ENCODE data around the gene ASB13.

ASB13 gene

GRCh38 chr10:5601826-5602495 lies 64.4 kb downstream of the ASB13 start:
- no peaks in the 10 kb centered on the region for H3K4me1 ChIP-seq (ENCODE audit: control insufficient read depth, insufficient read depth, low read length)
- POLR2A ChIA-PET: no interaction called here

GRCh38 chr10:5600908-5601307 lies 65.5 kb downstream of the ASB13 start:
- no peak for TF ChIP-seq ZNF747 (tag by site-specific recombination; IDR thresholded peaks at IDR 0.05)
- Histone ChIP-seq H3K9me3 (ENCODE audit: control insufficient read depth, insufficient read depth, low read depth, low read length) (no peaks in the 10 kb centered on the region), H3K4me1 (ENCODE audit: control insufficient read depth, insufficient read depth, low read length) (peaks cover 2% of the 10 kb centered on the region; the same call in 1 of the 2 replicates), H3K36me3 (ENCODE audit: control insufficient read depth in 2 of 2, insufficient read depth in 1 of 2, low read length in 2 of 2) (no peaks in the 10 kb centered on the region), H3K4me3 (ENCODE audit: low read depth, low read length) (no peak overlapping the region), H3K27ac (ENCODE audit: extremely low read depth, low read depth, low read length) (no peak overlapping the region)
- POLR2A ChIA-PET: no interaction called here
- CTCF ChIA-PET: no interaction called here

More at GRCh38 chr10:5601826-5602495, 64.4 kb downstream of the ASB13 start:
- Histone ChIP-seq H3K9me3 (ENCODE audit: control insufficient read depth, insufficient read depth, low read depth, low read length) (no peaks in the 10 kb centered on the region), H3K36me3 (ENCODE audit: control insufficient read depth in 2 of 2, insufficient read depth in 1 of 2, low read length in 2 of 2) (no peaks in the 10 kb centered on the region), H3K4me3 (ENCODE audit: low read depth, low read length) (no peak overlapping the region), H3K27ac (ENCODE audit: extremely low read depth, low read depth, low read length) (no peak overlapping the region)
- CTCF ChIA-PET: interaction anchor here (0.5 to 0.8 kb wide), 2 partner anchors 154 to 169 kb away, joined by 3 to 6 read pairs; no protein-coding TSS in a partner anchor
- no peak for TF ChIP-seq BCL11A (tag by site-specific recombination; IDR thresholded peaks at IDR 0.05; ENCODE audit: low read depth)
- TF ChIP-seq HOXA7 (CRISPR knock-in tag; IDR thresholded peaks at IDR 0.05; ENCODE audit: borderline replicate concordance): no peak
- TF ChIP-seq ZNF843 (tag by site-specific recombination; IDR thresholded peaks at IDR 0.05): no peak
- no peak for TF ChIP-seq ZNF248 (tag by site-specific recombination; IDR thresholded peaks at IDR 0.05)
- TF ChIP-seq, protein P1, sequence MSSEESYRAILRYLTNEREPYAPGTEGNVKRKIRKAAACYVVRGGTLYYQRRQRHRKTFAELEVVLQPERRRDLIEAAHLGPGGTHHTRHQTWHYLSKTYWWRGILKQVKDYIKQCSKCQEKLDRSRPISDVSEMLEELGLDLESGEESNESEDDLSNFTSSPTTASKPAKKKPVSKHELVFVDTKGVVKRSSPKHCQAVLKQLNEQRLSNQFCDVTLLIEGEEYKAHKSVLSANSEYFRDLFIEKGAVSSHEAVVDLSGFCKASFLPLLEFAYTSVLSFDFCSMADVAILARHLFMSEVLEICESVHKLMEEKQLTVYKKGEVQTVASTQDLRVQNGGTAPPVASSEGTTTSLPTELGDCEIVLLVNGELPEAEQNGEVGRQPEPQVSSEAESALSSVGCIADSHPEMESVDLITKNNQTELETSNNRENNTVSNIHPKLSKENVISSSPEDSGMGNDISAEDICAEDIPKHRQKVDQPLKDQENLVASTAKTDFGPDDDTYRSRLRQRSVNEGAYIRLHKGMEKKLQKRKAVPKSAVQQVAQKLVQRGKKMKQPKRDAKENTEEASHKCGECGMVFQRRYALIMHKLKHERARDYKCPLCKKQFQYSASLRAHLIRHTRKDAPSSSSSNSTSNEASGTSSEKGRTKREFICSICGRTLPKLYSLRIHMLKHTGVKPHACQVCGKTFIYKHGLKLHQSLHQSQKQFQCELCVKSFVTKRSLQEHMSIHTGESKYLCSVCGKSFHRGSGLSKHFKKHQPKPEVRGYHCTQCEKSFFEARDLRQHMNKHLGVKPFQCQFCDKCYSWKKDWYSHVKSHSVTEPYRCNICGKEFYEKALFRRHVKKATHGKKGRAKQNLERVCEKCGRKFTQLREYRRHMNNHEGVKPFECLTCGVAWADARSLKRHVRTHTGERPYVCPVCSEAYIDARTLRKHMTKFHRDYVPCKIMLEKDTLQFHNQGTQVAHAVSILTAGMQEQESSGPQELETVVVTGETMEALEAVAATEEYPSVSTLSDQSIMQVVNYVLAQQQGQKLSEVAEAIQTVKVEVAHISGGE (tag by site-specific recombination; conservative IDR thresholded peaks at IDR 0.05; ENCODE audit: low read depth): no peak
- 0 out of 2 replicates have a peak, but pooled peaks have one; percentile 27 for TF ChIP-seq ZIC2 (tag by site-specific recombination; IDR thresholded peaks at IDR 0.05)

- Histone ChIP-seq H3K9me3 (ENCODE audit: control insufficient read depth, insufficient read depth, low read depth, low read length) (no peaks in the 10 kb centered on the region), H3K4me3 (ENCODE audit: low read depth, low read length) (no peak overlapping the region), H3K4me1 (ENCODE audit: control insufficient read depth, insufficient read depth, low read length) (peaks cover 10% of the 10 kb centered on the region), H3K27ac (ENCODE audit: extremely low read depth, low read depth, low read length) (no peak overlapping the region), H3K36me3 (ENCODE audit: control insufficient read depth in 2 of 2, insufficient read depth in 1 of 2, low read length in 2 of 2) (no peaks in the 10 kb centered on the region)
- CTCF ChIA-PET: interaction anchor here (0.7 kb wide), 2 partner anchors 45 to 781 kb away, joined by 3 read pairs; no protein-coding TSS in a partner anchor
- TF ChIP-seq SCRT2 (tag by site-specific recombination; IDR thresholded peaks at IDR 0.05) (peak; percentile 46; the same call in 1 of the 2 replicates), ZFP3 (tag by site-specific recombination; IDR thresholded peaks at IDR 0.05; ENCODE audit: low read depth) (no peak), ZNF416 (tag by site-specific recombination; IDR thresholded peaks at IDR 0.05) (no peak), ZNF239 (tag by site-specific recombination; IDR thresholded peaks at IDR 0.05) (no peak)
- POLR2A ChIA-PET: no interaction called here
Measured at GRCh38 chr10:5599613-5600520, 66.5 kb downstream of the ASB13 start.

- Histone ChIP-seq H3K4me1 (ENCODE audit: control insufficient read depth, insufficient read depth, low read length) (peaks cover 10% of the 10 kb centered on the region), H3K4me3 (ENCODE audit: low read depth, low read length) (no peak overlapping the region), H3K9me3 (ENCODE audit: control insufficient read depth, insufficient read depth, low read depth, low read length) (no peaks in the 10 kb centered on the region), H3K36me3 (ENCODE audit: control insufficient read depth in 2 of 2, insufficient read depth in 1 of 2, low read length in 2 of 2) (no peaks in the 10 kb centered on the region), H3K27ac (ENCODE audit: extremely low read depth, low read depth, low read length) (no peak overlapping the region)
- CTCF ChIA-PET: interaction anchor here (0.7 to 1.6 kb wide), 3 partner anchors 25 to 163 kb away, joined by 3 to 5 read pairs (median 4); no protein-coding TSS in a partner anchor
- POLR2A ChIA-PET: no interaction called here
- TF ChIP-seq ZNF596 (tag by site-specific recombination; IDR thresholded peaks at IDR 0.05) (peak; percentile 100), ZBTB8A (tag by site-specific recombination; IDR thresholded peaks at IDR 0.05) (no peak), ZNF580 (tag by site-specific recombination; IDR thresholded peaks at IDR 0.05) (no peak), PRDM1 (tag by site-specific recombination; IDR thresholded peaks at IDR 0.05) (peak; percentile 98), ZNF830 (tag by site-specific recombination; IDR thresholded peaks at IDR 0.05; ENCODE audit: low read depth) (no peak), ZNF341 (tag by site-specific recombination; IDR thresholded peaks at IDR 0.05; ENCODE audit: low read depth) (no peak), ZNF133 (tag by site-specific recombination; IDR thresholded peaks at IDR 0.05) (no peak), ZNF302 (tag by site-specific recombination; IDR thresholded peaks at IDR 0.05; ENCODE audit: low read depth) (no peak)
Measured at GRCh38 chr10:5598085-5598690, 68.2 kb downstream of the ASB13 start.

Data from HEK293 (cell line).